Epithelial cell of esophagus (primary cell): Measurements from ENCODE around the gene LRRC3B.

Source experiments
- DNase-seq: peaks from one replicate; pipeline ENCODE4 v3.0.0; 2010; ENCODE audit warnings: low read depth
- H3K4me3 ChIP-seq: 2 replicates; pipeline ENCODE4 v1.5.1; 2011; ENCODE audit warnings: mild to moderate bottlenecking, low read length, control low read depth
- TF ChIP-seq, protein P1 (sequence below): IDR thresholded peaks from 2 replicates; pipeline ENCODE4 v1.5.1; 2011; ENCODE audit warnings: low read depth, mild to moderate bottlenecking, low read length, control low read depth, inconsistent platforms; ENCODE audit not compliant: insufficient read depth; ENCODE audit errors: missing control alignments

Gene LRRC3B

DNA sequence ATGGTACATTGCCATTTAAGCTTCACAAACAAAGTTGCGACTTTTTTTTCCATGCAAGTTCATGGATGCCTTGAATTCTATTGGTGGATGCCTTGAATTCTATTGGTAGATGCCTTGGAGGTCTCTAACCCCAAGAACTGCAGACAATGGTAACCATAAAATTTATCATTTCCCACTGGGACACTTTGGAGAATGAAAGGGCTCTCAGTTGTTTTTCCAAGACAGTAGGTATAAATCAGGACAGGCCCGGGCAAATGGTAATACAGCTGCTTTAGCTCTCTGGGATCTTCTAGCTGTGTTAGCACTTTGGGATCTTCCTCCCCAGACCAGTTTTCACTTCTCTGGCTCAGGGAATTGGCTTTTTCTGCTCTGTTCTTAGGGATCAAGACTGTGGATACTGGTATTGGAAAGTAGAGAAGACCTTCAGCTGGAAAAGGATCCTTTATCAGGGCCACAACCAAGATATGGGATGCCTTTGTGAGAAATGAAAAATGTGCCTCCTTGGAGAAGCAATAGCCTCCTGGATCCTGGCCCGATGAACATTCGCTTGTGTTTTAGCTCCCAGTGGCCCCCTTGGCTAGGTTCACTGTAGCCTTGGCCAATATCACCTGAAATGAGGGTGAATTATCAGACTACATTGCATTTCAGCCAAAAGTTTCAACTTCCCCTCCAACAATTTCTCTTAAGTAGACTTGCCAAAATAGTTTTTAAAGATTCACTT, 8.3 kb downstream of the LRRC3B start:
- TF ChIP-seq, protein P1, sequence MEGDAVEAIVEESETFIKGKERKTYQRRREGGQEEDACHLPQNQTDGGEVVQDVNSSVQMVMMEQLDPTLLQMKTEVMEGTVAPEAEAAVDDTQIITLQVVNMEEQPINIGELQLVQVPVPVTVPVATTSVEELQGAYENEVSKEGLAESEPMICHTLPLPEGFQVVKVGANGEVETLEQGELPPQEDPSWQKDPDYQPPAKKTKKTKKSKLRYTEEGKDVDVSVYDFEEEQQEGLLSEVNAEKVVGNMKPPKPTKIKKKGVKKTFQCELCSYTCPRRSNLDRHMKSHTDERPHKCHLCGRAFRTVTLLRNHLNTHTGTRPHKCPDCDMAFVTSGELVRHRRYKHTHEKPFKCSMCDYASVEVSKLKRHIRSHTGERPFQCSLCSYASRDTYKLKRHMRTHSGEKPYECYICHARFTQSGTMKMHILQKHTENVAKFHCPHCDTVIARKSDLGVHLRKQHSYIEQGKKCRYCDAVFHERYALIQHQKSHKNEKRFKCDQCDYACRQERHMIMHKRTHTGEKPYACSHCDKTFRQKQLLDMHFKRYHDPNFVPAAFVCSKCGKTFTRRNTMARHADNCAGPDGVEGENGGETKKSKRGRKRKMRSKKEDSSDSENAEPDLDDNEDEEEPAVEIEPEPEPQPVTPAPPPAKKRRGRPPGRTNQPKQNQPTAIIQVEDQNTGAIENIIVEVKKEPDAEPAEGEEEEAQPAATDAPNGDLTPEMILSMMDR = no peak
- DNase-seq = no peak
- H3K4me3 ChIP-seq = no peak overlapping the region

DNA sequence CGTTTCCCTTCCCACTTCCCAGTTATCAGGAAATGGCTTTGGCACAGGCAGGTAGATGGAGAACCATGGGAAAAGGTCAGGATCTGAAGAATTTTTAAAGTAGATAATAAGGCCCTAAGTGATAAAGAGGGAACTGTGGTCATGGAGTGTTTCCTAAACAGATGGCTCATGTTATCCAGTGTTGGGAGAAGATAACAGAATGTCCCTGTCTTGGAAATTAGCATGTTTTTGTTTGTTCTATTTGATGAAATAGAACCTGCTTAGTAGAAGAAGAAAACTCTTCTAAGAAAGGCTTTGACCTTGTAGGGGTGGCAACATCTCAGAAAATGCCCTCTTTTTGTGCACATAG, 8.8 kb downstream of the LRRC3B start:
- TF ChIP-seq, protein P1 = no peak
- no peak for DNase-seq
- no peak overlapping the region for H3K4me3 ChIP-seq

DNA sequence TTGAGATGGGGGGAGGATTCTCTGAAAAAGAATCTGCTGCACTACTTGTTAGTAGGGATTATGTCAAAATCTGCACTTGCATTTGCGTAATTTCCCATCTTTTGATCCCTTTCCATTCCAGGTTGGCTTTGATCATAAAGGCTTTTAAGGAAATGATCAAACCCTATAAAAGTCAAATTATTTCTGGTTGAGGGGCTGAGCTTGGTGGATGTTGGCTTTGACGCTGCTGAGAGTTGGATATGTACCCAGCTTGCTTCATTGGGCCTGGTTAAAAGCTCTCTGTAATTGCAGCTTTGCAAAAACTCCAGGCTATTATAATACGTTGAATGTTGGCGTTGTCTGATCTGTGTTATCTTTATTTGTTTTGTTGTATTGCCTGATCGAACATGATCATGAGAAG, 12.0 kb downstream of the LRRC3B start:
- no peak overlapping the region for H3K4me3 ChIP-seq
- no peak for DNase-seq
- TF ChIP-seq, protein P1 = no peak

DNA sequence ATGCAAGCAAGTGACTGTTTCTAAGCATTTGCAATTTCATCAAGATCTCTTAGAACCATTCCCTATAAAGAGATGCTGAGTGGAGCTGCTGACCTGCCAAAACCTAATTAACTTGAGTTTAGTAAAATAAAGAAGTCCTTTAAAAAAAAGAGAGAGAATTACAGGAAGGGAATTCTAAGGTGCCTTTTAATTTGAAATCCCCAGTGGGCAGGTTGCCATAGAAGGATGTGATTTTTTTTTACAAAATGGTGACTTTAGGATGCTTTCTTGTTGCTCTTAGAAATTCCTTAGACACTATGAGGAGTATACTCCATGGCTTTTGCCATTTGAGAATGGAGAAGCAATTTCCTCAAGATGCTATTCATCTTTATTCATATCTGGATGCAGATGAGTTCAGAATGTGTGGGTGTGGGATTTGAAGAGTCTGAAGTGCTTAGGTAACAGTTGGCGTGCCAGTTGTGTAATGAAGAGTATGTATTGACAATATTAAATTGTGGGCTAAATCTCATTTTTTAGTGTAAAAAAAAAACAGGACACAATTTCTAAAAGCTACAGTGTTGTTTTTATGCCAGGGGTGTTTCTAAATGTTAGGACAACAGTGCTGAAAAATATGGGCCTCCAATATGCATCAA, 13.6 kb downstream of the LRRC3B start:
- no peak overlapping the region for H3K4me3 ChIP-seq
- DNase-seq = peak; percentile 33
- TF ChIP-seq, protein P1 = no peak

DNA sequence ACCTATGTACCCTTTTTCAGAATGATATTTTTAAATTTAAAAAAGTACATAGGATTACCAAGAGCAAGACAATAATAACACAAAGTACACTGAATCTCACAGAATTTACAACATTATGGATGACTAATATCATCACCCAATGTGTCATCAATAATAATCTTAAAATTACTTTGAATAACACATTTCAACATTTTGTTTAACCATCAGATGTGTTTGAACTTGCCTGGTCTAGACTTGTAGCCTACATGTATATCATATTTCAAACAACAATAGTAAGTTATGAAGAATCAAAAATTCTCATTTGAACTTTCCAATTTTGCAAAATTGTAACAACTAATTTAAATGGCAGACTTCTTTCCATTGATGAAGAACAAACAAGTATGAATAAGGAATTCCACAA, 15.1 kb downstream of the LRRC3B start:
- peak; percentile 81 for DNase-seq
- TF ChIP-seq, protein P1 = no peak
- H3K4me3 ChIP-seq = no peak overlapping the region

DNA sequence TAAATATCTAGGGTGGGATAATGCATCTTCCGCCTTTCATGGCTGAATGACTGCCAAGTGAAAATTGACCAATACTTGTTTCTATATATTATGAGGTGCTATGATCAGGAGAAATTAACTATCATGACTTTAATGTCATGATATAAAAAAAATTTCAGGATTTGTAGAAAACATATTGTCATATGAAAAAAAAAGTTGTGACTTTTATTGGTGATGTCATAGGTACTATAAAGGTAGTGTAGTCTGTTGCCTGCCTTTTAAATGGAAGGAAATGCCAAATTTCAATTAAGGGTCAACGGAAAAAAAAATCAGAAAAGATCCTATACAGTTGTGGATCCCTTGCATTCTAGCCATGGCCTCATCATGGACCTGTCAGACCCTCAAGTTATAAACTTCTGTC, 15.5 kb downstream of the LRRC3B start:
- no peak for DNase-seq
- TF ChIP-seq, protein P1 = no peak
- no peak overlapping the region for H3K4me3 ChIP-seq

DNA sequence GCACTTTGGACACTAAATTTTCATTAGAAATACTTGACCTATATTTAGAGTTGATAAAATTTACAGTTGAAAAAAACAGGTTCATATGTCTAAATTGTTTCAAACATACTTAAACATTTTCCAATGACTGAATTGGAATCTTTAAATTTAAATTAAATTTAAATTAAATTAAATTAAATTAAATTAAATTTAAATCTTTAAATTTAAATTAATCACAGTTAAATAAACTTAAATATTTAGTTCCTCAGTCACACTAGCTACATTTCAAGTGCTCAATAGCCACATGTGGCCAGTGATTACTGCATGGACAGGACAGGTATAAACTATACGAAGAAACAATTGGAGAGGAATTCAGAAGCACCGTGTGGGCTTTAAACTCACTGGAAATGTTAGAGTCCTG, 16.8 kb downstream of the LRRC3B start:
- H3K4me3 ChIP-seq = no peak overlapping the region
- no peak for DNase-seq
- TF ChIP-seq, protein P1 = no peak
